Measurements from ENCODE around the gene CABP7. TPM values are rescaled to one million over a fixed set of nuclear protein-coding genes. Genes with fewer than 3 reads are reported as not detected.

The CABP7 gene
- total and polyA plus RNA-seq, 2 of the 13 experiments (the other 11 are each of a cell fraction or from before 2014, with no cell fraction given) = 0.08 TPM; not detected in 1

- no peak for TF ChIP-seq ZNF597 (CRISPR knock-in tag; IDR thresholded peaks at IDR 0.05)
- TF ChIP-seq SUZ12 (IDR thresholded peaks at IDR 0.05; ENCODE audit: low read depth, low read length) = no peak
- no peak for TF ChIP-seq ZNF780A (CRISPR knock-in tag; IDR thresholded peaks at IDR 0.05)
- TF ChIP-seq KMT2A (CRISPR knock-in tag; IDR thresholded peaks at IDR 0.05) = no peak
- no peak for TF ChIP-seq IRF9 (CRISPR knock-in tag; IDR thresholded peaks at IDR 0.05; ENCODE audit: borderline replicate concordance)
- TF ChIP-seq ETV6 (CRISPR knock-in tag; conservative IDR thresholded peaks at IDR 0.05) = no peak
- TF ChIP-seq MAFG (CRISPR knock-in tag; IDR thresholded peaks at IDR 0.05) = no peak
- TF ChIP-seq ZNF609 (CRISPR knock-in tag; IDR thresholded peaks at IDR 0.05; ENCODE audit: borderline replicate concordance) = 0 out of 2 replicates have a peak, but pooled peaks have one; percentile 7
- no peak for TF ChIP-seq ZNF33B (CRISPR knock-in tag; IDR thresholded peaks at IDR 0.05)
- TF ChIP-seq TRIM24 (CRISPR knock-in tag; IDR thresholded peaks at IDR 0.05) = no peak
- 0 out of 2 replicates have a peak, but pooled peaks have one; percentile 22 for TF ChIP-seq DPF2 (CRISPR knock-in tag; IDR thresholded peaks at IDR 0.05; ENCODE audit: borderline replicate concordance, low read depth)
- TF ChIP-seq GABPA (IDR thresholded peaks at IDR 0.05; ENCODE audit: low read depth, low read length) = no peak
- TF ChIP-seq GABPA (CRISPR knock-in tag; IDR thresholded peaks at IDR 0.05; ENCODE audit: low read depth) = 0 out of 2 replicates have a peak, but pooled peaks have one; percentile 12
- peak; percentile 30; the same call in 1 of the 2 replicates for TF ChIP-seq ZFY (CRISPR knock-in tag; IDR thresholded peaks at IDR 0.05)
- no peak for TF ChIP-seq ZFP1 (CRISPR knock-in tag; IDR thresholded peaks at IDR 0.05)
- TF ChIP-seq, protein P1, sequence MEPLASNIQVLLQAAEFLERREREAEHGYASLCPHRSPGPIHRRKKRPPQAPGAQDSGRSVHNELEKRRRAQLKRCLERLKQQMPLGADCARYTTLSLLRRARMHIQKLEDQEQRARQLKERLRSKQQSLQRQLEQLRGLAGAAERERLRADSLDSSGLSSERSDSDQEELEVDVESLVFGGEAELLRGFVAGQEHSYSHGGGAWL (CRISPR knock-in tag; IDR thresholded peaks at IDR 0.05) = no peak
- TF ChIP-seq NFKB2 (CRISPR knock-in tag; IDR thresholded peaks at IDR 0.05; ENCODE audit: borderline replicate concordance) = no peak
- no peak for TF ChIP-seq FOXK2 (IDR thresholded peaks at IDR 0.05)
- no peak for TF ChIP-seq MNT (IDR thresholded peaks at IDR 0.05)
These were observed 48.4 kb downstream of the CABP7 start (continued) for GRCh38 chr22:29768052-29768693.
